ENCODE data around the gene SKOR1.

- TF ChIP-seq POLR2A (IDR thresholded peaks at IDR 0.05) = no peak
- TF ChIP-seq, protein P1, sequence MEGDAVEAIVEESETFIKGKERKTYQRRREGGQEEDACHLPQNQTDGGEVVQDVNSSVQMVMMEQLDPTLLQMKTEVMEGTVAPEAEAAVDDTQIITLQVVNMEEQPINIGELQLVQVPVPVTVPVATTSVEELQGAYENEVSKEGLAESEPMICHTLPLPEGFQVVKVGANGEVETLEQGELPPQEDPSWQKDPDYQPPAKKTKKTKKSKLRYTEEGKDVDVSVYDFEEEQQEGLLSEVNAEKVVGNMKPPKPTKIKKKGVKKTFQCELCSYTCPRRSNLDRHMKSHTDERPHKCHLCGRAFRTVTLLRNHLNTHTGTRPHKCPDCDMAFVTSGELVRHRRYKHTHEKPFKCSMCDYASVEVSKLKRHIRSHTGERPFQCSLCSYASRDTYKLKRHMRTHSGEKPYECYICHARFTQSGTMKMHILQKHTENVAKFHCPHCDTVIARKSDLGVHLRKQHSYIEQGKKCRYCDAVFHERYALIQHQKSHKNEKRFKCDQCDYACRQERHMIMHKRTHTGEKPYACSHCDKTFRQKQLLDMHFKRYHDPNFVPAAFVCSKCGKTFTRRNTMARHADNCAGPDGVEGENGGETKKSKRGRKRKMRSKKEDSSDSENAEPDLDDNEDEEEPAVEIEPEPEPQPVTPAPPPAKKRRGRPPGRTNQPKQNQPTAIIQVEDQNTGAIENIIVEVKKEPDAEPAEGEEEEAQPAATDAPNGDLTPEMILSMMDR (IDR thresholded peaks at IDR 0.05) = no peak
Observed at GRCh38 chr15:67803996-67804843, 21.1 kb upstream of the SKOR1 start.

Data from suprapubic skin (tissue), 3 donors.